ENCODE measurements around the gene TBX2. TPM values are rescaled to one million over a fixed set of nuclear protein-coding genes. Genes with fewer than 3 reads are reported as not detected.
A peak's percentile ranks its signal among the peaks of the same experiment; 100 is the strongest.

TBX2 gene
- total and polyA plus RNA-seq, 2 of the 13 experiments (the other 11 are each of a cell fraction or from before 2014, with no cell fraction given) = 2.8 to 15.3 TPM

DNA sequence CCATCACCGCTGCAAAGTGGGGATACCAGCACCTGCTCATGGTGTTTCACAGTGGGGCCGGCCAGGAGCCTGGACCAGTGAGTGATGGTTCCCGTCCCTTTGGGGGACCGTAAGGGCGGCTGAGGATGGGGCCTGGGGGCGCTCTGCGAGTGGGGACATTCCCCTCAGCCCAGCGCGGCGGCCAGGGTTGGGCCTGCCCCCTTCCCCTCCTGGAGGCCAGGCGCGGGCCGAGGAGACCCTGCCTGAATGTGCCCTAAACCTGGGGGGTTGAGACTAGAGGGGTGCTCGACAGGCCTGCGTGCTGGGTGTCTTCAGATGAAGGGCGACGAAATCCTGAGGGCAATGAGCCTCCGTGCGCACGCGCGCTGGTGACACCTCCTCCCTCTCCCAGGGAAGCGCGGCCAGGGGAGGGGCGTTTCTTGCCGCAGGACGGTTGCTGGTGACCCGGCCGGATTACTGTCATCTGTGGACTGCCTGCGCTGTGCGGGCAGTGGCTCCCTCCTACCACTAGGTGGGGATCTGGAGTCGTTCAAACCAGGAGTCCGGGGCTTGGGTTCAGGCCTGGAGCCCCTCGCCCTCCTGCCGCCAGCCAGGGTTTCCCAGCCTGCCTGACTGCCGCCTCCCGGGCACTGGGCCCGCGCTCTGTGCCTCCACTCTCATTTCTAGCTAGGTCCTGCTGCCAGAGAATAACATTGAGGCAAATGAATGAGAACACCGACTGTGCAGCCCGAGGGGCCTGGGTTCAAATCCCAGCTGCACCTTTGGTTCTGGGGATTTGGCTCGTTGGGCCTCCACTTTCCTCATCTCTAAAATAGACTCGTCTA, 17.1 kb downstream of the TBX2 start (continued):
- no peak for TF ChIP-seq SETDB1 (CRISPR knock-in tag; IDR thresholded peaks at IDR 0.05; ENCODE audit: borderline replicate concordance)
- peak; percentile 74; the same call in 1 of the 2 replicates for TF ChIP-seq HOXA3 (CRISPR knock-in tag; IDR thresholded peaks at IDR 0.05)
- no peak; the same call in 1 of the 2 replicates for TF ChIP-seq DMAP1 (CRISPR knock-in tag; IDR thresholded peaks at IDR 0.05)
- no peak for TF ChIP-seq GRHL1 (CRISPR knock-in tag; conservative IDR thresholded peaks at IDR 0.05)
- TF ChIP-seq, protein P1, sequence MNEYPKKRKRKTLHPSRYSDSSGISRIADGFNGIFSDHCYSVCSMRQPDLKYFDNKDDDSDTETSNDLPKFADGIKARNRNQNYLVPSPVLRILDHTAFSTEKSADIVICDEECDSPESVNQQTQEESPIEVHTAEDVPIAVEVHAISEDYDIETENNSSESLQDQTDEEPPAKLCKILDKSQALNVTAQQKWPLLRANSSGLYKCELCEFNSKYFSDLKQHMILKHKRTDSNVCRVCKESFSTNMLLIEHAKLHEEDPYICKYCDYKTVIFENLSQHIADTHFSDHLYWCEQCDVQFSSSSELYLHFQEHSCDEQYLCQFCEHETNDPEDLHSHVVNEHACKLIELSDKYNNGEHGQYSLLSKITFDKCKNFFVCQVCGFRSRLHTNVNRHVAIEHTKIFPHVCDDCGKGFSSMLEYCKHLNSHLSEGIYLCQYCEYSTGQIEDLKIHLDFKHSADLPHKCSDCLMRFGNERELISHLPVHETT (CRISPR knock-in tag; conservative IDR thresholded peaks at IDR 0.05) = no peak
- no peak; the same call in 1 of the 2 replicates for TF ChIP-seq ZNF572 (CRISPR knock-in tag; IDR thresholded peaks at IDR 0.05)
- TF ChIP-seq ZMYM4 (CRISPR knock-in tag; IDR thresholded peaks at IDR 0.05) = peak; percentile 75
- TF ChIP-seq DMTF1 (CRISPR knock-in tag; IDR thresholded peaks at IDR 0.05) = no peak
- TF ChIP-seq NR2C2 (CRISPR knock-in tag; IDR thresholded peaks at IDR 0.05; ENCODE audit: borderline replicate concordance) = peak; percentile 12; the same call in 1 of the 2 replicates
- no peak for TF ChIP-seq RCOR2 (CRISPR knock-in tag; IDR thresholded peaks at IDR 0.05)
- no peak for TF ChIP-seq MBD4 (IDR thresholded peaks at IDR 0.05; ENCODE audit: borderline replicate concordance, low read length)
- TF ChIP-seq ZNF644 (CRISPR knock-in tag; IDR thresholded peaks at IDR 0.05; ENCODE audit: low read depth) = no peak
- no peak for TF ChIP-seq CEBPB (IDR thresholded peaks at IDR 0.05; ENCODE audit: borderline replicate concordance, low read depth, low read length)
- no peak for TF ChIP-seq ZKSCAN8 (CRISPR knock-in tag; IDR thresholded peaks at IDR 0.05; ENCODE audit: borderline replicate concordance)
- no peak for TF ChIP-seq THYN1 (CRISPR knock-in tag; IDR thresholded peaks at IDR 0.05; ENCODE audit: borderline replicate concordance, low read depth)
- no peak; the same call in 1 of the 2 replicates for TF ChIP-seq ZSCAN21 (CRISPR knock-in tag; IDR thresholded peaks at IDR 0.05; ENCODE audit: borderline replicate concordance)
- no peak for TF ChIP-seq ARHGAP35 (CRISPR knock-in tag; IDR thresholded peaks at IDR 0.05; ENCODE audit: borderline replicate concordance)
- TF ChIP-seq, protein P2, sequence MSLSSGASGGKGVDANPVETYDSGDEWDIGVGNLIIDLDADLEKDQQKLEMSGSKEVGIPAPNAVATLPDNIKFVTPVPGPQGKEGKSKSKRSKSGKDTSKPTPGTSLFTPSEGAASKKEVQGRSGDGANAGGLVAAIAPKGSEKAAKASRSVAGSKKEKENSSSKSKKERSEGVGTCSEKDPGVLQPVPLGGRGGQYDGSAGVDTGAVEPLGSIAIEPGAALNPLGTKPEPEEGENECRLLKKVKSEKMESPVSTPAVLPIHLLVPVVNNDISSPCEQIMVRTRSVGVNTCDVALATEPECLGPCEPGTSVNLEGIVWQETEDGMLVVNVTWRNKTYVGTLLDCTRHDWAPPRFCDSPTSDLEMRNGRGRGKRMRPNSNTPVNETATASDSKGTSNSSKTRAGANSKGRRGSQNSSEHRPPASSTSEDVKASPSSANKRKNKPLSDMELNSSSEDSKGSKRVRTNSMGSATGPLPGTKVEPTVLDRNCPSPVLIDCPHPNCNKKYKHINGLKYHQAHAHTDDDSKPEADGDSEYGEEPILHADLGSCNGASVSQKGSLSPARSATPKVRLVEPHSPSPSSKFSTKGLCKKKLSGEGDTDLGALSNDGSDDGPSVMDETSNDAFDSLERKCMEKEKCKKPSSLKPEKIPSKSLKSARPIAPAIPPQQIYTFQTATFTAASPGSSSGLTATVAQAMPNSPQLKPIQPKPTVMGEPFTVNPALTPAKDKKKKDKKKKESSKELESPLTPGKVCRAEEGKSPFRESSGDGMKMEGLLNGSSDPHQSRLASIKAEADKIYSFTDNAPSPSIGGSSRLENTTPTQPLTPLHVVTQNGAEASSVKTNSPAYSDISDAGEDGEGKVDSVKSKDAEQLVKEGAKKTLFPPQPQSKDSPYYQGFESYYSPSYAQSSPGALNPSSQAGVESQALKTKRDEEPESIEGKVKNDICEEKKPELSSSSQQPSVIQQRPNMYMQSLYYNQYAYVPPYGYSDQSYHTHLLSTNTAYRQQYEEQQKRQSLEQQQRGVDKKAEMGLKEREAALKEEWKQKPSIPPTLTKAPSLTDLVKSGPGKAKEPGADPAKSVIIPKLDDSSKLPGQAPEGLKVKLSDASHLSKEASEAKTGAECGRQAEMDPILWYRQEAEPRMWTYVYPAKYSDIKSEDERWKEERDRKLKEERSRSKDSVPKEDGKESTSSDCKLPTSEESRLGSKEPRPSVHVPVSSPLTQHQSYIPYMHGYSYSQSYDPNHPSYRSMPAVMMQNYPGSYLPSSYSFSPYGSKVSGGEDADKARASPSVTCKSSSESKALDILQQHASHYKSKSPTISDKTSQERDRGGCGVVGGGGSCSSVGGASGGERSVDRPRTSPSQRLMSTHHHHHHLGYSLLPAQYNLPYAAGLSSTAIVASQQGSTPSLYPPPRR (CRISPR knock-in tag; IDR thresholded peaks at IDR 0.05; ENCODE audit: borderline replicate concordance) = peak; percentile 51; the same call in 1 of the 2 replicates
